ENCODE results near the gene GIPC1. TPM values are rescaled to one million over a fixed set of nuclear protein-coding genes. Genes with fewer than 3 reads are reported as not detected.

The GIPC1 gene
- total and polyA plus RNA-seq, 9 of the 15 experiments (the other 6 are each of a cell fraction or from before 2014, with no cell fraction given) = 0.49 to 54.7 (median 24.8) TPM

DNA sequence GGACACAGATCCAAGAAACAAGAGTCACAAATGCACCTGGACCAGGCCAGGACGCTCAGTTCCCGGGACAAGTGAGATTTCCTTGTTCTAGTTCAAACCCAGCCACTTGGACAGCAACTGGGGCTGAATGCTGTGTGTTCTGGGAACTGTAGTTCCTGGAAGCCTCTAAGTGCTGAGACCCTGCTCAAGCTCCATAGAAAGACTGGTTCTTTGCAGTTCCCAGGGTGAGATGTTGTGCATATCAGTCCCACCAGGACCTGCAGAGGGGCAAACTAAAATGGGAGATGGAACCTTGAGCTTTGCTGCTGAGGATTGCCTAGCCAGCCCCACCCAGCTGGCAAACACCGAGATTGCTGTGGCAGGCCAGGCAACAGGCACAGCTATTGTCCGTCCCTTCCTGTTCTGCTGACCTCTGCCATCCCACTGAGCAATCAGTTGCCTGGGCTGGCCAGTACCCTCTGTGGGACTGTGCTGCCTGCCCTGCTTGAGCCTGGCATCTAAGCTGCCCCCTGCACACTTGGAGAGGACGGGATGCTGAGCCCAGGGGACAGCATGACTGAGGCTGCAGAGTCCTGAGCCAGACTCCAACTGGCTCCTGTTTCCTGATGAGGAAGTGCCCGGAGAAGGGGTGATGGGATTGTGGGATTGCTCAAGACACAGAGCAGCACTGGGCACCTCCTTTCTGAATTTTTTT, 1.4 kb upstream of the GIPC1 start (continued):
- no peak for TF ChIP-seq AFF1 (IDR thresholded peaks at IDR 0.05; ENCODE audit: low read depth in 1 of 2, partially characterized antibody in 2 of 2)
- 0 out of 4 replicates have a peak, but pooled peaks of 1 of the 2 experiments have one; percentile 35 for TF ChIP-seq TEAD1 (CRISPR knock-in tag; IDR thresholded peaks at IDR 0.05)
- TF ChIP-seq SPI1 (IDR thresholded peaks at IDR 0.05; ENCODE audit: borderline replicate concordance, low read depth, low read length) = peak; percentile 15; the same call in 1 of the 2 replicates
- TF ChIP-seq XRCC5 (IDR thresholded peaks at IDR 0.05; ENCODE audit: low read depth, low read length) = no peak
- TF ChIP-seq, protein P1, sequence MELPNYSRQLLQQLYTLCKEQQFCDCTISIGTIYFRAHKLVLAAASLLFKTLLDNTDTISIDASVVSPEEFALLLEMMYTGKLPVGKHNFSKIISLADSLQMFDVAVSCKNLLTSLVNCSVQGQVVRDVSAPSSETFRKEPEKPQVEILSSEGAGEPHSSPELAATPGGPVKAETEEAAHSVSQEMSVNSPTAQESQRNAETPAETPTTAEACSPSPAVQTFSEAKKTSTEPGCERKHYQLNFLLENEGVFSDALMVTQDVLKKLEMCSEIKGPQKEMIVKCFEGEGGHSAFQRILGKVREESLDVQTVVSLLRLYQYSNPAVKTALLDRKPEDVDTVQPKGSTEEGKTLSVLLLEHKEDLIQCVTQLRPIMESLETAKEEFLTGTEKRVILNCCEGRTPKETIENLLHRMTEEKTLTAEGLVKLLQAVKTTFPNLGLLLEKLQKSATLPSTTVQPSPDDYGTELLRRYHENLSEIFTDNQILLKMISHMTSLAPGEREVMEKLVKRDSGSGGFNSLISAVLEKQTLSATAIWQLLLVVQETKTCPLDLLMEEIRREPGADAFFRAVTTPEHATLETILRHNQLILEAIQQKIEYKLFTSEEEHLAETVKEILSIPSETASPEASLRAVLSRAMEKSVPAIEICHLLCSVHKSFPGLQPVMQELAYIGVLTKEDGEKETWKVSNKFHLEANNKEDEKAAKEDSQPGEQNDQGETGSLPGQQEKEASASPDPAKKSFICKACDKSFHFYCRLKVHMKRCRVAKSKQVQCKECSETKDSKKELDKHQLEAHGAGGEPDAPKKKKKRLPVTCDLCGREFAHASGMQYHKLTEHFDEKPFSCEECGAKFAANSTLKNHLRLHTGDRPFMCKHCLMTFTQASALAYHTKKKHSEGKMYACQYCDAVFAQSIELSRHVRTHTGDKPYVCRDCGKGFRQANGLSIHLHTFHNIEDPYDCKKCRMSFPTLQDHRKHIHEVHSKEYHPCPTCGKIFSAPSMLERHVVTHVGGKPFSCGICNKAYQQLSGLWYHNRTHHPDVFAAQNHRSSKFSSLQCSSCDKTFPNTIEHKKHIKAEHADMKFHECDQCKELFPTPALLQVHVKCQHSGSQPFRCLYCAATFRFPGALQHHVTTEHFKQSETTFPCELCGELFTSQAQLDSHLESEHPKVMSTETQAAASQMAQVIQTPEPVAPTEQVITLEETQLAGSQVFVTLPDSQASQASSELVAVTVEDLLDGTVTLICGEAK (IDR thresholded peaks at IDR 0.05) = no peak
- TF ChIP-seq, protein P1 (CRISPR knock-in tag; IDR thresholded peaks at IDR 0.05) = no peak
- no peak for TF ChIP-seq ZNF584 (CRISPR knock-in tag; IDR thresholded peaks at IDR 0.05; ENCODE audit: low read depth)
- no peak for TF ChIP-seq ETV1 (tag; conservative IDR thresholded peaks at IDR 0.05; ENCODE audit: low read depth)
- no peak for TF ChIP-seq STAT5A (IDR thresholded peaks at IDR 0.05; ENCODE audit: borderline replicate concordance, low read length)
- TF ChIP-seq BACH1 (tag; IDR thresholded peaks at IDR 0.05) = 0 out of 2 replicates have a peak, but pooled peaks have one; percentile 32
- TF ChIP-seq TAF15 (IDR thresholded peaks at IDR 0.05; ENCODE audit: low read depth, low read length) = no peak
- no peak for TF ChIP-seq PHTF2 (CRISPR knock-in tag; IDR thresholded peaks at IDR 0.05)

Measured in K562 (cell line).